HepG2 (cell line): ENCODE results near the gene TMEM131L. TPM values are rescaled to one million over a fixed set of nuclear protein-coding genes. Genes with fewer than 3 reads are reported as not detected.
A peak's percentile ranks its signal among the peaks of the same experiment; 100 is the strongest.

Source experiments
- AHR ChIP-seq: IDR thresholded peaks from 2 replicates; pipeline ENCODE4 v1.6.1; 2018; ENCODE audit warnings: missing genetic modification reagents, missing compliant biosample characterization
- CCDC6 ChIP-seq: sonication (generic); formaldehyde crosslinking; IDR thresholded peaks from 2 replicates; pipeline ENCODE4 v1.8.1; 2022; ENCODE audit warnings: mild to moderate bottlenecking, missing genetic modification reagents, moderate library complexity
- CENPT ChIP-seq: sonication (generic); formaldehyde crosslinking; IDR thresholded peaks from 2 replicates; pipeline ENCODE4 v1.8.0; 2022; ENCODE audit warnings: low read depth, mild to moderate bottlenecking, moderate library complexity, missing genetic modification reagents
- FOSL1 ChIP-seq: sonication (generic); formaldehyde crosslinking; IDR thresholded peaks from 2 replicates; pipeline ENCODE4 v1.9.0; 2021; ENCODE audit warnings: missing genetic modification reagents, borderline replicate concordance
- GFI1 ChIP-seq: sonication (generic); formaldehyde crosslinking; IDR thresholded peaks from 2 replicates; pipeline ENCODE4 v1.5.0; 2020; ENCODE audit warnings: missing genetic modification reagents, mild to moderate bottlenecking, borderline replicate concordance
- HDAC6 ChIP-seq: fragments of 200-600 bp; sonication (generic); IDR thresholded peaks from 2 replicates; pipeline ENCODE4 v1.7.0; 2017; ENCODE audit warnings: mild to moderate bottlenecking, antibody characterized with exemption, low read length, low read depth
- HOXA9 ChIP-seq: sonication (generic); formaldehyde crosslinking; IDR thresholded peaks from 2 replicates; pipeline ENCODE4 v1.8.1; 2022; ENCODE audit warnings: missing genetic modification reagents, mild to moderate bottlenecking, moderate library complexity, borderline replicate concordance
- KAT7 ChIP-seq: IDR thresholded peaks from 2 replicates; pipeline ENCODE4 v1.6.1; 2018; ENCODE audit warnings: borderline replicate concordance, missing compliant biosample characterization
- MEIS1 ChIP-seq: sonication (generic); formaldehyde crosslinking; IDR thresholded peaks from 2 replicates; pipeline ENCODE4 v1.9.0; 2021; ENCODE audit warnings: mild to moderate bottlenecking, missing genetic modification reagents, moderate library complexity, borderline replicate concordance
- NAIF1 ChIP-seq: sonication (generic); formaldehyde crosslinking; IDR thresholded peaks from 2 replicates; pipeline ENCODE4 v1.5.0; 2020; ENCODE audit warnings: mild to moderate bottlenecking, missing genetic modification reagents, borderline replicate concordance
- NR1H2 ChIP-seq: sonication (generic); formaldehyde crosslinking; IDR thresholded peaks from 2 replicates; pipeline ENCODE4 v1.8.1; 2022; ENCODE audit warnings: low read depth, missing genetic modification reagents, borderline replicate concordance
- ZBTB7B ChIP-seq: sonication (generic); formaldehyde crosslinking; IDR thresholded peaks from 2 replicates; pipeline ENCODE4 v1.4.0; 2020; ENCODE audit warnings: missing genetic modification reagents
- ZNF530 ChIP-seq: sonication (generic); formaldehyde crosslinking; IDR thresholded peaks from 2 replicates; pipeline ENCODE4 v1.5.0; 2020; ENCODE audit warnings: low read depth, mild to moderate bottlenecking, missing genetic modification reagents
- ZNF546 ChIP-seq: sonication (generic); formaldehyde crosslinking; conservative IDR thresholded peaks from 2 replicates; pipeline ENCODE4 v1.8.1; 2023; ENCODE audit warnings: mild to moderate bottlenecking, missing genetic modification reagents
- ZNF788 ChIP-seq: sonication (generic); formaldehyde crosslinking; IDR thresholded peaks from 2 replicates; pipeline ENCODE4 v1.5.0; 2020; ENCODE audit warnings: mild to moderate bottlenecking, missing genetic modification reagents, borderline replicate concordance
- polyA plus RNA-seq, 8 experiments: library from polyadenylated mRNA; depleted of rRNA in 3 of 8; stranded (reverse) in 7 of 8; unstranded in 1 of 8; fragments of >200 nt; fragmentation: Illumina TruSeq in 4 of 8; extraction: Trizol in 4 of 8; gene quantifications; 2 replicates each; pipeline versions ENCODE4 v1.2.1 to v1.2.3, GENCODE V29; 2011 to 2016; ENCODE audit warnings: low read depth in 4 of 8, missing spikeins in 1 of 8, mixed read lengths in 1 of 8; ENCODE audit not compliant: insufficient read depth in 1 of 8
- total RNA-seq, 5 experiments: library from RNA; depleted of rRNA; stranded (reverse); fragments of >200 nt; fragmentation: Illumina TruSeq; extraction: Trizol; gene quantifications; 2 replicates each; pipeline ENCODE4 v1.2.3, GENCODE V29; 2016; ENCODE audit warnings: low read depth in 1 of 5
- TF ChIP-seq, protein P1 (sequence below): sonication (generic); formaldehyde crosslinking; IDR thresholded peaks from 2 replicates; pipeline ENCODE4 v1.4.0; 2020; ENCODE audit warnings: missing genetic modification reagents, borderline replicate concordance
- TF ChIP-seq, protein P2 (sequence below): sonication (generic); formaldehyde crosslinking; IDR thresholded peaks from 2 replicates; pipeline ENCODE4 v1.5.1; 2020; ENCODE audit warnings: mild to moderate bottlenecking, missing genetic modification reagents, moderate library complexity
- TF ChIP-seq, protein P3 (sequence below): sonication (generic); formaldehyde crosslinking; conservative IDR thresholded peaks from 2 replicates; pipeline ENCODE4 v1.8.0; 2022; ENCODE audit warnings: missing genetic modification reagents
- TF ChIP-seq, protein P4 (sequence below): sonication (generic); formaldehyde crosslinking; IDR thresholded peaks from 2 replicates; pipeline ENCODE4 v1.9.0; 2021; ENCODE audit warnings: missing genetic modification reagents, borderline replicate concordance

TMEM131L gene
- total and polyA plus RNA-seq, 2 of the 13 experiments (the other 11 are each of a cell fraction or from before 2014, with no cell fraction given): 2.2 to 4.5 TPM

DNA sequence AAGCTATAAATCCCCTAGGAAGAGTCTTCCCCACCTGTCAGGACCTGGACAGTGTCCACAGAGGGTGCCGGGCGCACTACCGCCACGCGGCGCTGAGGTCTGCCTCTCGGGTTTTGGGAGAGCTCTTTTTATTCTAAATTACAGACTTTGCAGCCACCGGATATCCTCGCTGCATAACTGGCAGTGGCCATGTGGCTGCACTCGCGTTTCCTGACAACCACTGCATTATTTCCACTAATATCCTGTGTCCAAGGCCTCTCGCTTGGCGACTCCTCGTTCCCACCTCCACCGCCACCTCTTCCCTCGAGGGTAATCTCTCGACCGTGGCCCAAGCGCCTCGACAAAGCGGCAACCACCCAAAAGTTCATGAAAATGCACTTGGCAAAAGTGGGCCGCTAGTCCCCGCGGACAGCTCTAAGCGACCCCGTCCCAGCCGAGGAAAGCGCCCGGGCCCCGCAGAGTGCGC lies 512 bp upstream of the TMEM131L start (continued):
- TF ChIP-seq ZBTB7B (CRISPR knock-in tag) (0 out of 2 replicates have a peak, but pooled peaks have one; percentile 2), GFI1 (CRISPR knock-in tag) (peak; percentile 57; the same call in 1 of the 2 replicates), AHR (CRISPR knock-in tag) (peak; percentile 78; the same call in 1 of the 2 replicates), HDAC6 (no peak), ZNF788 (CRISPR knock-in tag) (peak; percentile 46; the same call in 1 of the 2 replicates), NAIF1 (CRISPR knock-in tag) (no peak), MEIS1 (CRISPR knock-in tag) (no peak), ZNF546 (CRISPR knock-in tag) (0 out of 2 replicates have a peak, but pooled peaks have one; percentile 45), KAT7 (0 out of 2 replicates have a peak, but pooled peaks have one; percentile 2), HOXA9 (peak; percentile 21; the same call in 1 of the 2 replicates), FOSL1 (no peak), CENPT (CRISPR knock-in tag) (no peak), ZNF530 (CRISPR knock-in tag) (no peak), CCDC6 (CRISPR knock-in tag) (peak; percentile 27; the same call in 1 of the 2 replicates), NR1H2 (CRISPR knock-in tag) (peak; percentile 72; the same call in 1 of the 2 replicates)
- TF ChIP-seq, protein P1, sequence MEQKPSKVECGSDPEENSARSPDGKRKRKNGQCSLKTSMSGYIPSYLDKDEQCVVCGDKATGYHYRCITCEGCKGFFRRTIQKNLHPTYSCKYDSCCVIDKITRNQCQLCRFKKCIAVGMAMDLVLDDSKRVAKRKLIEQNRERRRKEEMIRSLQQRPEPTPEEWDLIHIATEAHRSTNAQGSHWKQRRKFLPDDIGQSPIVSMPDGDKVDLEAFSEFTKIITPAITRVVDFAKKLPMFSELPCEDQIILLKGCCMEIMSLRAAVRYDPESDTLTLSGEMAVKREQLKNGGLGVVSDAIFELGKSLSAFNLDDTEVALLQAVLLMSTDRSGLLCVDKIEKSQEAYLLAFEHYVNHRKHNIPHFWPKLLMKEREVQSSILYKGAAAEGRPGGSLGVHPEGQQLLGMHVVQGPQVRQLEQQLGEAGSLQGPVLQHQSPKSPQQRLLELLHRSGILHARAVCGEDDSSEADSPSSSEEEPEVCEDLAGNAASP (CRISPR knock-in tag): no peak
- TF ChIP-seq, protein P2, sequence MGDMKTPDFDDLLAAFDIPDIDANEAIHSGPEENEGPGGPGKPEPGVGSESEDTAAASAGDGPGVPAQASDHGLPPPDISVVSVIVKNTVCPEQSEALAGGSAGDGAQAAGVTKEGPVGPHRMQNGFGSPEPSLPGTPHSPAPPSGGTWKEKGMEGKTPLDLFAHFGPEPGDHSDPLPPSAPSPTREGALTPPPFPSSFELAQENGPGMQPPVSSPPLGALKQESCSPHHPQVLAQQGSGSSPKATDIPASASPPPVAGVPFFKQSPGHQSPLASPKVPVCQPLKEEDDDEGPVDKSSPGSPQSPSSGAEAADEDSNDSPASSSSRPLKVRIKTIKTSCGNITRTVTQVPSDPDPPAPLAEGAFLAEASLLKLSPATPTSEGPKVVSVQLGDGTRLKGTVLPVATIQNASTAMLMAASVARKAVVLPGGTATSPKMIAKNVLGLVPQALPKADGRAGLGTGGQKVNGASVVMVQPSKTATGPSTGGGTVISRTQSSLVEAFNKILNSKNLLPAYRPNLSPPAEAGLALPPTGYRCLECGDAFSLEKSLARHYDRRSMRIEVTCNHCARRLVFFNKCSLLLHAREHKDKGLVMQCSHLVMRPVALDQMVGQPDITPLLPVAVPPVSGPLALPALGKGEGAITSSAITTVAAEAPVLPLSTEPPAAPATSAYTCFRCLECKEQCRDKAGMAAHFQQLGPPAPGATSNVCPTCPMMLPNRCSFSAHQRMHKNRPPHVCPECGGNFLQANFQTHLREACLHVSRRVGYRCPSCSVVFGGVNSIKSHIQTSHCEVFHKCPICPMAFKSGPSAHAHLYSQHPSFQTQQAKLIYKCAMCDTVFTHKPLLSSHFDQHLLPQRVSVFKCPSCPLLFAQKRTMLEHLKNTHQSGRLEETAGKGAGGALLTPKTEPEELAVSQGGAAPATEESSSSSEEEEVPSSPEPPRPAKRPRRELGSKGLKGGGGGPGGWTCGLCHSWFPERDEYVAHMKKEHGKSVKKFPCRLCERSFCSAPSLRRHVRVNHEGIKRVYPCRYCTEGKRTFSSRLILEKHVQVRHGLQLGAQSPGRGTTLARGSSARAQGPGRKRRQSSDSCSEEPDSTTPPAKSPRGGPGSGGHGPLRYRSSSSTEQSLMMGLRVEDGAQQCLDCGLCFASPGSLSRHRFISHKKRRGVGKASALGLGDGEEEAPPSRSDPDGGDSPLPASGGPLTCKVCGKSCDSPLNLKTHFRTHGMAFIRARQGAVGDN (CRISPR knock-in tag): peak; percentile 82
- TF ChIP-seq, protein P3, sequence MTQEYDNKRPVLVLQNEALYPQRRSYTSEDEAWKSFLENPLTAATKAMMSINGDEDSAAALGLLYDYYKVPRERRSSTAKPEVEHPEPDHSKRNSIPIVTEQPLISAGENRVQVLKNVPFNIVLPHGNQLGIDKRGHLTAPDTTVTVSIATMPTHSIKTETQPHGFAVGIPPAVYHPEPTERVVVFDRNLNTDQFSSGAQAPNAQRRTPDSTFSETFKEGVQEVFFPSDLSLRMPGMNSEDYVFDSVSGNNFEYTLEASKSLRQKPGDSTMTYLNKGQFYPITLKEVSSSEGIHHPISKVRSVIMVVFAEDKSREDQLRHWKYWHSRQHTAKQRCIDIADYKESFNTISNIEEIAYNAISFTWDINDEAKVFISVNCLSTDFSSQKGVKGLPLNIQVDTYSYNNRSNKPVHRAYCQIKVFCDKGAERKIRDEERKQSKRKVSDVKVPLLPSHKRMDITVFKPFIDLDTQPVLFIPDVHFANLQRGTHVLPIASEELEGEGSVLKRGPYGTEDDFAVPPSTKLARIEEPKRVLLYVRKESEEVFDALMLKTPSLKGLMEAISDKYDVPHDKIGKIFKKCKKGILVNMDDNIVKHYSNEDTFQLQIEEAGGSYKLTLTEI: no peak
- TF ChIP-seq, protein P4, sequence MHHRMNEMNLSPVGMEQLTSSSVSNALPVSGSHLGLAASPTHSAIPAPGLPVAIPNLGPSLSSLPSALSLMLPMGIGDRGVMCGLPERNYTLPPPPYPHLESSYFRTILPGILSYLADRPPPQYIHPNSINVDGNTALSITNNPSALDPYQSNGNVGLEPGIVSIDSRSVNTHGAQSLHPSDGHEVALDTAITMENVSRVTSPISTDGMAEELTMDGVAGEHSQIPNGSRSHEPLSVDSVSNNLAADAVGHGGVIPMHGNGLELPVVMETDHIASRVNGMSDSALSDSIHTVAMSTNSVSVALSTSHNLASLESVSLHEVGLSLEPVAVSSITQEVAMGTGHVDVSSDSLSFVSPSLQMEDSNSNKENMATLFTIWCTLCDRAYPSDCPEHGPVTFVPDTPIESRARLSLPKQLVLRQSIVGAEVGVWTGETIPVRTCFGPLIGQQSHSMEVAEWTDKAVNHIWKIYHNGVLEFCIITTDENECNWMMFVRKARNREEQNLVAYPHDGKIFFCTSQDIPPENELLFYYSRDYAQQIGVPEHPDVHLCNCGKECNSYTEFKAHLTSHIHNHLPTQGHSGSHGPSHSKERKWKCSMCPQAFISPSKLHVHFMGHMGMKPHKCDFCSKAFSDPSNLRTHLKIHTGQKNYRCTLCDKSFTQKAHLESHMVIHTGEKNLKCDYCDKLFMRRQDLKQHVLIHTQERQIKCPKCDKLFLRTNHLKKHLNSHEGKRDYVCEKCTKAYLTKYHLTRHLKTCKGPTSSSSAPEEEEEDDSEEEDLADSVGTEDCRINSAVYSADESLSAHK (CRISPR knock-in tag): no peak
